ENCODE measurements around the gene VAV3. TPM values are rescaled to one million over a fixed set of nuclear protein-coding genes. Genes with fewer than 3 reads are reported as not detected.

The VAV3 gene
- total and polyA plus RNA-seq, 2 of the 8 experiments (the other 6 are each of a cell fraction or from before 2014, with no cell fraction given), result 2.9 to 7.9 TPM

GRCh38 chr1:107532318-107532717 is 432.7 kb downstream of the VAV3 start (continued):
- TF ChIP-seq GTF2F1 (IDR thresholded peaks at IDR 0.05; ENCODE audit: borderline replicate concordance, low read depth, low read length), result no peak
